HG03175 (cell line): Measurements from ENCODE around the gene MED13.
"Not testable (repeated sequence)": the region's sequence is repeated elsewhere in the genome, so short reads cannot be mapped to it uniquely, and the experiment has no call there.

Experiments
- ATAC-seq: cut with Tn5 transposase; IDR thresholded peaks from one replicate; pipeline ENCODE4 v1.9.1; 2021; ENCODE audit warnings: mild to moderate bottlenecking, moderate library complexity; ENCODE audit not compliant: unreplicated experiment

MED13 gene

GRCh38 chr17:61915162-61915561 lies 149.9 kb downstream of the MED13 start:
- not testable (repeated sequence) for ATAC-seq

GRCh38 chr17:61908292-61909037 lies 156.6 kb downstream of the MED13 start:
- no peak for ATAC-seq

GRCh38 chr17:61907361-61907760 lies 157.7 kb downstream of the MED13 start:
- ATAC-seq = no peak

- ATAC-seq = peak; percentile 87
Observed at GRCh38 chr17:61904094-61904710, 160.9 kb downstream of the MED13 start.

GRCh38 chr17:61903251-61903650 lies 161.8 kb downstream of the MED13 start:
- ATAC-seq = no peak

GRCh38 chr17:61897548-61898180 lies 167.4 kb downstream of the MED13 start:
- no peak for ATAC-seq

GRCh38 chr17:61895391-61895790 lies 169.7 kb downstream of the MED13 start:
- ATAC-seq = no peak

GRCh38 chr17:61894310-61894709 lies 170.8 kb downstream of the MED13 start:
- not testable (repeated sequence) for ATAC-seq
